Measurements from ENCODE around the gene PNPLA2.

GRCh38 chr11:854601-855329 lies 36.1 kb downstream of the PNPLA2 start:
- no peak for TF ChIP-seq EZH2 (IDR thresholded peaks at IDR 0.05; ENCODE audit: borderline replicate concordance, low read length)
- TF ChIP-seq CTCF (conservative IDR thresholded peaks at IDR 0.05 in 1 of 2, IDR thresholded peaks at IDR 0.05 in 1 of 2; ENCODE audit: extremely low read depth in 1 of 2, insufficient read depth in 1 of 2, low read depth in 1 of 2, low read length in 2 of 2), result no peak

Data from mammary epithelial cell (primary cell).